HG02571 (cell line): ENCODE results near the gene DNAI7.

ENCODE experiments used
- ATAC-seq: cut with Tn5 transposase; IDR thresholded peaks from one replicate; pipeline ENCODE4 v1.9.1; 2021; ENCODE audit warnings: mild to moderate bottlenecking, moderate library complexity; ENCODE audit not compliant: unreplicated experiment

The DNAI7 gene

DNA sequence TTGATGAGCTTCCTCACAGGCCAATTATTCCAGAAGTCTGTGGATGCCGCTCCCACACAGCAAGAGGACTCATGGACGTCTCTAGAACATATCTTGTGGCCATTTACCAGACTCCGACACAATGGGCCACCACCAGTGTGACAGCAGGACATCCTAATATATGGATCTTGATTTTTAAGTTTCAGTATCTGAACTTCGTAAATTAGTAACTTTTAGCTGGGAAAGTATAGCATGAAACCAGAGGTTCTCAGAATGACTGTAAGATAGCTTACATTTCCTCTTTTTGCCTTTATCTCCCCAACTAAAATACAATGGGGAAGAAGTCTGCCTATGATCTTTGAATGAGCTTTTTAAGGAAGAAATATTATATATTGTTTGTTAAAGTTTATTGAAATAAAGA lies 87.0 kb downstream of the DNAI7 start:
- peak; percentile 88 for ATAC-seq

DNA sequence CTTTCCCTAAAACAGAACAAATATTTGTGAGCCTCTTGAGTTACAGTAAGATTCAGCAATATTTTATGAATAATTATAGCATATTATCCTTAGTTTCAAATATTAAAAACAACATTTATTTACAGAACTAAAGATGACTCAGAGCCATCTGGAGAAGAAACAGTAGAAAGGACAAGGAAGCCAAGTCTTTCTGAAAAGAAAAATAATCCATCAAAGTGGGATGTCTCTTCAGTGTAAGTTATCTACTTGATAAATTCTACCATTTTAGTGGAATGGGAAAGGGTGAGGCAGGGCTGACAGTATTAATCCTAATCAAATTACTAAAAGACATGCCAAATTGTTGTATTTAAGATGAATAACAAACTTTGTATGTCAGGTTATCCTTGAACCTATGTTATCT lies 88.1 kb downstream of the DNAI7 start:
- no peak for ATAC-seq

DNA sequence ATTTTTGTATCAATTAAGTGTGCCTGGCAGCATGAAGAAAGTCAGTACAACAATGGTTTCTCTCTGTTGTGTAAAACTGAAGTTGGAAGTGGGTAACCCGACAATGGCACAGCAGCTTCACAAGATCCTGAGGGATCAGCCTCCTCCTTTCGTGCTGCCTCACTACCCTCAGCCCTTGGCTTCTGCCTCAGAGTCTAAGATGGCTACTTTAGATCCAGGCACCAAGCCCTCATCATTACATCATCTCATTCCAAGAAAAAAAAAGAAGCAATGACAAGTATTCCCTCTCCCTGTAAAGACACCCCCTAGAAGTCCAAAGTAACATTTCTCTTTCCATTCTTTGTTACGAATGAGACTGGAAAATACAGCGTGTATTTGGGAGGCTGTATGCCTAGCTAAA lies 92.6 kb downstream of the DNAI7 start:
- no peak for ATAC-seq

DNA sequence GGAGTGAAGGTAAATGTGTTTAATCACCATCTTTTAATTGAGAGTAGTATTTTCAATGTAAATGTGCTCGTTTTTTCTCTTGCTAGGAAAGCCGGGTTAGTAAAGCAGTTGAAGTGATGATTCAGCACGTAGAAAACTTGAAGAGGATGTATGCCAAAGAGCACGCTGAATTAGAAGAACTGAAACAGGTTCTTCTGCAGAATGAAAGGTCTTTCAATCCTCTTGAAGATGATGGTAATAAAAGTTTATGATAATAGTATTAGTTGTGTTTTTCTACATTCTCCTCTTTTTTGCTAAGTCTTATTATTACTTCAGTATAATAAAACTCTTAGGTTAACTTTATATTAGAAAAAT lies 93.9 kb downstream of the DNAI7 start:
- no peak for ATAC-seq

DNA sequence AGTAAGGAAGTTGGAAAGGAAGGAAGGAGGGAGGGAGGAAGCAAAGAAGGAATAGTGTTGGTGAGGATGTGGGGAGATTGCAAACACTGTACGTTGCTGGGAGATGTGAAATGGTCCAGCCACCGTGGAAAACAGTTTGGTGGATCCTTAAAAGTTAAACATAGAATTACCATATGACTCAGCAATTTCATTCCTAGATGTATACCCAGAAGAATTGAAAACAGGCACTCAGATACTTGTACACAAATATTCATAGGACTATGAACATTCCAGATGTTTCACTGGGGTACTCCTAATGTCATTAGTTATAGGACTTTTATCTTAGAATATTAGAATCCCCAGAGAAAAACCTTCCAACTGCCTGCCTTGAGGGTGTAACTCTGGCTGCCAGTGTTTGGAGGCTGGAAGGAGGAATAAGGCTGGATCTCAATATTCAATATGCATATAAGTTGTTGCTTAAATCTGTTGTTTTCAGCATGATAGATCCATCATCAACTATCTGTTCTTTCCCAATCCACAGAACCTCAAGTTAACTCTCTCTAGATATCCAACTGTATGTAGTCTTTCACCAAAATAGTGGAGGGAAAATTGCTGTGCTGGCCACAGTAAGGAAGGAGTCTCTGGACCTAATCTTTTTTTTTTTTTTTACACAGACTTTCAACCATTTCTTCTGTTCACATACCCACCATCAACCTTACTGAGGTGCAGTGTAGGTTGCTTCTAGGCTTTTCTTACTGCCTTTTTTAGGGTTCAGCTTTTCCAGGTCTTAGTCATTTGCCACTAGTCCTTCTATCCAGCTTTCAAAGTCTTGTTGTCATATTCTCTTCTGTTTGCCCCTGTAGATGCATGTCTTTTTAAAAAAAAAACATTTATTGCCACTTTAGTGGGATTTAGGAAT lies 94.5 kb downstream of the DNAI7 start:
- no peak for ATAC-seq

DNA sequence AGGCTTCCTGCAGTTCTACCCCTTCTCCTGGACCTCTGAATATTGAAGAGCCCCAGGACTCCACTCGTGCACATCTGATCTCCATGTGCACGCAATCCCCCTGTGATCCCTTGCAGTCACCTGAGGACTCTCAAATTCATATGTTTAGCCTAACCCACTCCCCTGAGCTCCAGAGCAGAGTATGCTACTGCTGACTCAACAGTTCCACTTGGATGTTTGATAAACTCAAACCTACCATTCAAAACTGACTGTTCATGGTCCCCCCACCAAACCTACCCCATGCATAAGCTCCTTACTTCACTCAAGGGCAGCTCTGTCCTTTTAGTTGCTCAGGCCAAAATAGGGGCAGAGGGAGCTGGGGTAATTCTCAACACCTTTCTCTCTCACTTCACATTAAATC lies 96.0 kb downstream of the DNAI7 start:
- no peak for ATAC-seq

DNA sequence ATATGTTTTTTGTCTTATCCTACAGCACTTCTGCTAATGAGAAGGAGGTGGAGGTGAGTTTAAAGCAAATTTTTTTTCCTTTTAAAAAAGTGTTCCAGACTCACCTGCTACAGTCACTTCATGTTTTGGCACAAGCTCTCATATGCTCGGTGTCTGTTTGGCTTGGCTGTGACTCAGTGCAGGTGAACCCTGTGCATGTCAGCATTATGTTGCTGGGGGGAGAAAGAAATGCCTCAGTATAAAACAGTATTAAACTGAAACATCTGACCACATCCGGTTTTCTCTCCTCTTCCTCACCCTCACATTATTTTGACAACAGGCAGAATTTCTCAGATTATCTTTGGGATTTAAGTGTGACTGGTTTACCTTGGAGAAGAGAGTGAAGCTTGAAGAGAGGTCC lies 105.2 kb downstream of the DNAI7 start:
- ATAC-seq = no peak

GRCh38 chr12:25087596-25087995 lies 107.4 kb downstream of the DNAI7 start:
- no peak for ATAC-seq

GRCh38 chr12:25084816-25085215 lies 110.1 kb downstream of the DNAI7 start:
- no peak for ATAC-seq

- ATAC-seq = no peak
Observed at GRCh38 chr12:25083211-25083610, 111.7 kb downstream of the DNAI7 start.

DNA sequence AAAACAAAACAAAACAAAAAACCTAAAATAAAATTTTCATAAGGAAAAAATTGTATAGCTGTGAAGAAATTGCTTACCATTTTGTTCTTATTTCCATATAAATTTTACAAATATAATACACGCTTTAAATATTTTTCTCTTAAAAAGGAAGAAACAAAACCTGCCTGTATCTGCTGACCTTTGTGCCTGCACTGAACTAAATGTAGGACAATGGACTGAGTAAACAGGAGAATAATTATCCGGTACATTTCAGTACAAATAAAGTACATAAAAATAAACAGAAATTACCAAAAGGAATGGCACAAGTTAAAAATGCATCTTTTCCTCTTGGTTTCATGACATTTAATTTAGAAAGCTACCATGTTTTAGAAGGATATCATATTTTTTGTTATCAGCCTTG lies 112.3 kb downstream of the DNAI7 start:
- ATAC-seq = no peak

GRCh38 chr12:25079393-25079792 lies 115.6 kb downstream of the DNAI7 start:
- no peak for ATAC-seq

- no peak for ATAC-seq
Observed at GRCh38 chr12:25074954-25075353, 120.0 kb downstream of the DNAI7 start.

DNA sequence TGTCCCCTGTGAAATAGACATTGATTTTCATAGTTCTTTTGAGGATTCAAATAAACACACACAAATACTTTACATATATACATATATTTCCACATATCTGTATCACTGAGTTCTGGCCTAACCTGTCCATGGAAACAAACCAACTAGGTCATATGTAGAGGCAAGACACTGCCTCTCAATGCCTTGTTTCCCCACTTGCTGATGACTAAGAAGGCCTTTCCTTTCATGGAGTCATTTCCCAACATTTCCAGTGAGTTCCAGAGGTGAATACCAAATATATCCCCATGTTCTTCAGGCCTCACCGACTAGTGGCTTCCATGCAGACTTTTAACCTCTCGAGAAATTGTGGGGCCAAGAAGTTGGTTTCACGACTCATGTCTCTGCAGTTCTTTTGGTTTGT lies 120.8 kb downstream of the DNAI7 start:
- ATAC-seq = no peak

DNA sequence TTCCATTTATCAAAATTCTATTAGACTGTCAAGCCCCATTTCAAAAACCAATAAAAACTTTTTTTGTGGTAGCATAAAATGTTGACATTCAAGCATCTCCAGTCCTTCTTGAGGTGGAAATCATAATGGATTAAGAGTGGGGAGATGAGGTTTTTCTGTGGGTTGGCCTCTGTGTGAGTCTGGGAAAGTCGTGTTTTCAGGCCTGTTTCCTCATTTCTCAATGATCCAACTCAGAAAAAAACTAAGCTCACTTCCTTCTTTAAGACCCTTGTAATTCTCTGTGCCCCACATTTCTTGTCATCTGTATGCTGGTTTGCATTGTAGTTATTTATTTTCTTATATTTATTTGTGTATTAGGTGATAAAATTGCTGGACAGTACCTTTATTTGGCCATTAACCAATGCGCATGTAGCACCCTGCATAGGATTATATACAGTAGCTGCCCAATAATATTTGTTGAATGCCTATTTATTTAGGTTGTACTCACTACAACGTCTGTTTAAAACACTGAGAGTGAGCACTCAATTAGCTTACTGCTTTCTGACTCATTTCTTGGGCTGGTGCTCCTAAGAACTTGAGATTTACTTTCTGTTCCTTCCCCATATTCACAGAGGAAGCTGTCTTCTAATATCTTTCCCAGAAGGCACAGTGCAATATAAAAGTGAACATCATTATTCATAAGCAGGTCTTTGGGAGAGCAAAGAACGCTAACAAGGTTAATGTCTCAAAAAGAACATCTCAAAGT lies 121.9 kb downstream of the DNAI7 start:
- ATAC-seq = no peak

- no peak for ATAC-seq
Observed at GRCh38 chr12:25071366-25071765, 123.6 kb downstream of the DNAI7 start.

DNA sequence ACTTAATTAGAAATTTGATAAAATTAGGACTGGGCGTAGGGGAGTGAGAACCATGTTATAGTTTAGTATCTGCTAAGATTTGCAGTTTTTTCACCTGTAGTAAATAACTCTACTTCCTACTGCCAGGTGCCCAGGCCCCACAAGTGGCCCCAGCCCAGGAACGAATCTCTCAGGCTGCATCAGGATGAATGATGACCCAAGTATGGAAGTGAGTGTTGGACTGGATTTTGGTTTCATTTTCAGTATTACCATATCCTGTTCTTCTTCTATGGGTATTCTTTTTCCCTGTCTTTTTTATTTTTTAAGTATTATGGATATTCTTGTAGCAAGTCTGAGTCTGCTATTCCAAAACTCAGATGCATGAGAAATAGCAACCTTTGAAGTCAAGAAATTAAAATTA lies 125.7 kb downstream of the DNAI7 start:
- no peak for ATAC-seq

GRCh38 chr12:25065035-25065434 lies 129.9 kb downstream of the DNAI7 start:
- no peak for ATAC-seq

DNA sequence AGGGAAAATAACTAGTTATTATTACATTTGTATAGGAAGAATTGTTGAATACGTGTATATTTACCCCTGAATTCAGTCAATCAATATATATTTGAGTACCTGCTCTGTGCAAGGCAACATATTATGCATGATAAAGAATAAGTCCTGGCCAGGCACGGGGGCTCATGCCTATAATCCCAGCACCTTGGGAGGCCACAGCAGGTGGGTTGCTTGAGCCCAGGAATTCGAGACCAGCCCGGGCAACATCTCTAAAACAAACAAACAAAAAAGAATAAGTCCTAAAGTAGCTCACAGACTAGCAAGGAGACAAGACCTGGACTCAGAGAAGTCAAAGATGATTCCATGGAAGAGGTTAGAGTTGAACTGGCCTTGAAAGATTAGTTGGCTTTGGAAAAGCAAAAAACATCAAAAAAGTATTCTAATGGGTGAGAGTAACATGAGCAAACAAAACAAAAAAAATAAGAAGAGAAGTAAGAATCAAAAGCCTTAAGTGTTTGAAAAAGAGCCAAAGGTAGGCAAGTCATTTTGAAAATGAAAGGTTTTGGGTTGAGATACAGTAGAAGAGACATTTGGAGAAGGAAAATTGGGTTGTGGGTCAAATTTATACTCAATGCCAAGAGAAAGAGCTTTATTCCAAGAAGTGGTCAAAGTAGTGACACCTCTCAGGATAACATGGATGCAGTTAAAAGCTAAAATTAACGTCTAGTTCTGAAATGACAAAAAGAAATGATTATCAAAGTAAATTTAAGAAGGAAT lies 130.9 kb downstream of the DNAI7 start:
- ATAC-seq = no peak

- peak; percentile 39 for ATAC-seq
Observed at GRCh38 chr12:25058658-25059058, 136.3 kb downstream of the DNAI7 start.
